Hepatocyte (in vitro differentiated cells): Measurements from ENCODE around the gene NFKBIA.

Source experiments
- CTCF ChIP-seq: fragments of 200-600 bp; sonication (generic); IDR thresholded peaks from 2 replicates; pipeline ENCODE4 v1.5.1; 2016; ENCODE audit warnings: antibody characterized with exemption, mild to moderate bottlenecking; ENCODE audit not compliant: poor library complexity
- EZH2 ChIP-seq: fragments of 200-600 bp; sonication (generic); IDR thresholded peaks from 2 replicates; pipeline ENCODE4 v1.6.1; 2016; ENCODE audit warnings: antibody characterized with exemption, mild to moderate bottlenecking, borderline replicate concordance
- EZH2phosphoT487 ChIP-seq: fragments of 200-600 bp; sonication (generic); IDR thresholded peaks from one replicate; pipeline ENCODE4 v1.6.1; 2018; ENCODE audit warnings: antibody characterized with exemption, mild to moderate bottlenecking, low read depth, moderate library complexity; ENCODE audit not compliant: unreplicated experiment, severe bottlenecking

- no peak for TF ChIP-seq EZH2phosphoT487
- TF ChIP-seq CTCF: no peak
- TF ChIP-seq EZH2: no peak
These were observed 6.3 kb upstream of the NFKBIA start for GRCh38 chr14:35410858-35411257.
